Adrenal gland (tissue), 5 donors: ENCODE results near the gene PHYHD1.

ENCODE experiments used
- CTCF ChIP-seq, 6 experiments: fragments of 450-650 bp in 4 of 6; fragments of 200-600 bp in 2 of 6; sonication (generic) in 1 of 6; IDR thresholded peaks; 1 replicate in 5 of 6; 2 replicates in 1 of 6; pipeline versions ENCODE4 v1.5.1 to v1.8.0; 2016 to 2021; ENCODE audit warnings: antibody characterized with exemption in 6 of 6, mild to moderate bottlenecking in 2 of 6, moderate library complexity in 1 of 6
- POLR2A ChIP-seq, 2 donors: fragments of 450-650 bp; IDR thresholded peaks; one replicate each; pipeline ENCODE4 v1.6.1; 2017; ENCODE audit warnings: antibody characterized with exemption in 2 of 2, mild to moderate bottlenecking in 2 of 2, moderate library complexity in 1 of 2
- donor health status: DM: no; HTN: no; CAD: no.

GRCh38 chr9:128903871-128904620 is 16.7 kb upstream of the PHYHD1 start:
- TF ChIP-seq CTCF (IDR thresholded peaks at IDR 0.05) (no peak), POLR2A (IDR thresholded peaks at IDR 0.05) (no peak)
